HG02973 (cell line): Measurements from ENCODE around the gene MAGEL2.
"Not testable (repeated sequence)": the region's sequence is repeated elsewhere in the genome, so short reads cannot be mapped to it uniquely, and the experiment has no call there.

ENCODE experiments used
- ATAC-seq: cut with Tn5 transposase; IDR thresholded peaks from one replicate; pipeline ENCODE4 v1.9.1; 2021; ENCODE audit warnings: moderate library complexity; ENCODE audit not compliant: unreplicated experiment

MAGEL2 gene

GRCh38 chr15:23616536-23616935 is 31.1 kb downstream of the MAGEL2 start:
- ATAC-seq = no peak

- ATAC-seq = no peak
Observed at GRCh38 chr15:23606226-23606625, 41.4 kb downstream of the MAGEL2 start.

- ATAC-seq = no peak
Observed at GRCh38 chr15:23602124-23602523, 45.5 kb downstream of the MAGEL2 start.

GRCh38 chr15:23599053-23599452 is 48.6 kb downstream of the MAGEL2 start:
- no peak for ATAC-seq

GRCh38 chr15:23597278-23597677 is 50.4 kb downstream of the MAGEL2 start:
- ATAC-seq = not testable (repeated sequence)

GRCh38 chr15:23596736-23597135 is 50.9 kb downstream of the MAGEL2 start:
- no peak for ATAC-seq

- ATAC-seq = no peak
Observed at GRCh38 chr15:23595368-23595767, 52.3 kb downstream of the MAGEL2 start.

GRCh38 chr15:23594252-23594770 is 53.4 kb downstream of the MAGEL2 start:
- no peak for ATAC-seq
